Measurements from ENCODE around the gene POU3F3. TPM values are rescaled to one million over a fixed set of nuclear protein-coding genes. Genes with fewer than 3 reads are reported as not detected.

POU3F3 gene
- total RNA-seq, 2 donors from 2014 or later: 0.42 TPM; not detected in 1

DNA sequence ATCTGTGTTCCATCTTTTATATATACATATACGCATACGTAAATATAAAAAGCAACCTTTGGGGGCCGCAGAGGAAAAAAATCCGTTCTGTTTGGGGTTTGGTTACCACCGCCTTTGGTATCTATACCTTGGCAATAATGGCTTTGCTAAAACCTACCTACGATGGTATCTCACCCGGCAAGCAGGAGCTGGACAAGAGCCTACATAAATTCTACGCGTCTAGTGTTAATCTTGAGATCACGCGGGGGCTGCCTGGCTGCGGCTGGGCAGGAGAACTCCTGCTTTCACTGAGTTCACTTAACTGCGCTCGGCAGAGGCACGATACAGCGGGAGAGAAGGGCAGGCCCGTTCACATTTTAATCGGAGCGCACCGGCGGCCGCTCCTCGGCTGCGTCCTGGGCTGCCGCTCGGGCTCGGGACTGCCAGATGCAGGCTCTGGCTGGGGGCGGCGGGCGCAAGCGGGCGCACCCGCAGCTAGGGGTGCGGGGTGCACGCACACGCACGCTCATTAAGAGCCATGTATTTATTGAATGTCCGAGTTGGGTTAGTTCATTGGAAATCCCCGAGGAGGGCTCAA lies 1.7 kb upstream of the POU3F3 start:
- Histone ChIP-seq H3K9me3 (no peaks in the 10 kb centered on the region), H3K4me1 (peaks cover 12% of the 10 kb centered on the region), H3K27me3 (peaks cover 84% of the 10 kb centered on the region), H3K36me3 (no peaks in the 10 kb centered on the region), H3K27ac (no peak overlapping the region), H3K4me3 (peak overlapping the region; percentile 22), H3K9ac (ENCODE audit: low read depth in 2 of 2, low read length in 2 of 2) (no peak overlapping the region)
- TF ChIP-seq CTCF (IDR thresholded peaks at IDR 0.05): no peak
- intact Hi-C loops (cut with DNase I): no loop called here
- DNase-seq: no peak

GRCh38 chr2:104854498-104855220 lies 744 bp downstream of the POU3F3 start:
- H3K36me3 ChIP-seq: no peaks in the 10 kb centered on the region
- no peaks in the 10 kb centered on the region for H3K9me3 ChIP-seq
- intact Hi-C loops (cut with DNase I): no loop called here
- TF ChIP-seq CTCF (IDR thresholded peaks at IDR 0.05): no peak
- no peak overlapping the region for H3K9ac ChIP-seq (ENCODE audit: low read depth in 2 of 2, low read length in 2 of 2)
- no peak overlapping the region for H3K27ac ChIP-seq
- no peak overlapping the region for H3K4me3 ChIP-seq
- H3K4me1 ChIP-seq: peaks cover 12% of the 10 kb centered on the region
- H3K27me3 ChIP-seq: peaks cover 81% of the 10 kb centered on the region
- no peak for DNase-seq

DNA sequence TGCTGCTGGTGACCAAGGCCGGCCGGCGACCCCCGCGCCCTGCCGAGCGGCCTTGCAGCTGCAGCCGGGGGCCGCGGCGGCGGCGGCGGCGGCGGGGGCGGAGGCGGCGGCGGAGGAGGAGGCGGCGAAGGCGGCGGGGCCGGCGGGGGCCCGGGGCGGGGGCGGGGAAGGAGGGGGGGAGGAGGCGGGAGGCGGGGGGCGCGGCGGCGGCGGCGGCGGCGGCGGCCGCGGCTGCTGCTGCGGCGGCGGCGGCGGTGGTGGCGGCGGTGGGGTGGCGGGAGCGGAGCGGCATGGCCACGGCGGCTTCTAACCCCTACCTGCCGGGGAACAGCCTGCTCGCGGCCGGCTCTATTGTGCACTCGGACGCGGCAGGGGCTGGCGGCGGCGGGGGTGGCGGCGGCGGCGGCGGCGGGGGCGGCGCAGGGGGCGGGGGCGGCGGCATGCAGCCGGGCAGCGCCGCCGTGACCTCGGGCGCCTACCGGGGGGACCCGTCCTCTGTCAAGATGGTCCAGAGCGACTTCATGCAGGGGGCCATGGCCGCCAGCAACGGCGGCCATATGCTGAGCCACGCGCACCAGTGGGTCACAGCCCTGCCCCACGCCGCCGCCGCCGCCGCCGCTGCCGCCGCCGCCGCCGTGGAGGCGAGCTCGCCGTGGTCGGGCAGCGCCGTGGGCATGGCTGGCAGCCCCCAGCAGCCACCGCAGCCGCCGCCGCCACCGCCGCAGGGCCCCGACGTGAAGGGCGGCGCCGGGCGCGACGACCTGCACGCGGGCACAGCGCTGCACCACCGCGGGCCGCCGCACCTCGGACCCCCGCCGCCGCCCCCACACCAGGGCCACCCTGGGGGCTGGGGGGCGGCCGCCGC lies 1.5 kb downstream of the POU3F3 start:
- Histone ChIP-seq H3K9ac (ENCODE audit: low read depth in 2 of 2, low read length in 2 of 2) (no peak overlapping the region), H3K4me3 (no peak overlapping the region), H3K36me3 (no peaks in the 10 kb centered on the region), H3K27me3 (peaks cover 81% of the 10 kb centered on the region), H3K27ac (no peak overlapping the region), H3K4me1 (peaks cover 12% of the 10 kb centered on the region), H3K9me3 (no peaks in the 10 kb centered on the region)
- no peak for DNase-seq
- no peak for TF ChIP-seq CTCF (IDR thresholded peaks at IDR 0.05)
- intact Hi-C loops (cut with DNase I): no loop called here

GRCh38 chr2:104856086-104856972 lies 2.4 kb downstream of the POU3F3 start:
- no peaks in the 10 kb centered on the region for H3K9me3 ChIP-seq
- intact Hi-C loops (cut with DNase I): no loop called here
- no peak for DNase-seq
- H3K36me3 ChIP-seq: no peaks in the 10 kb centered on the region
- peaks cover 82% of the 10 kb centered on the region for H3K27me3 ChIP-seq
- H3K27ac ChIP-seq: no peak overlapping the region
- H3K4me3 ChIP-seq: no peak overlapping the region
- H3K9ac ChIP-seq (ENCODE audit: low read depth in 2 of 2, low read length in 2 of 2): no peak overlapping the region
- peaks cover 12% of the 10 kb centered on the region for H3K4me1 ChIP-seq
- no peak for TF ChIP-seq CTCF (IDR thresholded peaks at IDR 0.05)

DNA sequence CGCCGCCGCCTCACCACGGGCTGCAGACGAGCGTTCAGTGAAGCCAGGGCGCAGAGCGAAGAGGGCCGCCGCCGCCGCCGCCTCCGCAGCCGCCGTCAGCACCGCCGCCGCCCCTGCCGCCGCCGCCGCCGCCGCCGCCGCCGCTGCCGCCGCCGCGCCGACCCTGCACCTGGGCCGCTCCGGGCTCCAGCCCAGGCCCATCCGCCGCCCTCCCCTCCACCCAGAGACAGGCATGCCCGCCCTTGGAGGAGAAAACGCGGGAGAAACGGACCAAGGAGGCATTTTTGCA lies 3.0 kb downstream of the POU3F3 start:
- Histone ChIP-seq H3K27me3 (peaks cover 84% of the 10 kb centered on the region), H3K4me1 (peaks cover 14% of the 10 kb centered on the region), H3K9me3 (no peaks in the 10 kb centered on the region), H3K9ac (ENCODE audit: low read depth in 2 of 2, low read length in 2 of 2) (no peak overlapping the region), H3K27ac (no peak overlapping the region), H3K36me3 (no peaks in the 10 kb centered on the region), H3K4me3 (no peak overlapping the region)
- intact Hi-C loops (cut with DNase I): no loop called here
- no peak for TF ChIP-seq CTCF (IDR thresholded peaks at IDR 0.05)
- no peak for DNase-seq
